DOHH2 (cell line): ENCODE measurements around the gene DCTN5.
"Not testable (repeated sequence)": the region's sequence is repeated elsewhere in the genome, so short reads cannot be mapped to it uniquely, and the experiment has no call there.

Experiments
- H3F3A ChIP-seq: fragments of 200-600 bp; sonication (generic), shearing (Covaris generic); 2 replicates; pipeline ENCODE4 v1.6.0; 2016; ENCODE audit warnings: antibody characterized with exemption, mild to moderate bottlenecking; ENCODE audit not compliant: control insufficient read depth, insufficient read depth
- H3K27ac ChIP-seq: fragments of 200-600 bp; sonication (generic); 2 replicates; pipeline ENCODE4 v1.5.1; 2014; ENCODE audit warnings: low read depth, mild to moderate bottlenecking, low read length, moderate library complexity
- H3K27me3 ChIP-seq: fragments of 200-600 bp; sonication (generic); 2 replicates; pipeline ENCODE4 v1.6.1; 2014; ENCODE audit warnings: mild to moderate bottlenecking, low read length, mixed read lengths; ENCODE audit not compliant: control insufficient read depth
- H3K36me3 ChIP-seq: fragments of 200-600 bp; sonication (generic); 2 replicates; pipeline ENCODE4 v1.6.1; 2014; ENCODE audit warnings: mild to moderate bottlenecking, low read length, moderate library complexity, mixed read lengths; ENCODE audit not compliant: control insufficient read depth
- H3K4me1 ChIP-seq: fragments of 200-600 bp; sonication (generic); 2 replicates; pipeline ENCODE4 v1.6.1; 2014; ENCODE audit warnings: mild to moderate bottlenecking, low read length, mixed read lengths; ENCODE audit not compliant: control insufficient read depth
- H3K4me2 ChIP-seq: fragments of 200-600 bp; sonication (generic); 2 replicates; pipeline ENCODE4 v1.6.0; 2014; ENCODE audit warnings: mild to moderate bottlenecking, low read length, moderate library complexity
- H3K4me3 ChIP-seq: fragments of 200-600 bp; sonication (generic); 2 replicates; pipeline ENCODE4 v1.5.1; 2014; ENCODE audit warnings: mild to moderate bottlenecking, low read length, mixed read lengths
- H3K79me2 ChIP-seq: fragments of 200-600 bp; sonication (generic); 2 replicates; pipeline ENCODE4 v1.6.1; 2014; ENCODE audit warnings: mild to moderate bottlenecking, low read length, mixed read lengths; ENCODE audit not compliant: control insufficient read depth
- H3K9me2 ChIP-seq: fragments of 200-600 bp; sonication (generic); replicated peaks from 2 replicates; pipeline ENCODE4 v1.6.1; 2014; ENCODE audit warnings: mild to moderate bottlenecking, low read length, mixed read lengths; ENCODE audit not compliant: control insufficient read depth
- H3K9me3 ChIP-seq: fragments of 200-600 bp; sonication (generic); 2 replicates; pipeline ENCODE4 v1.6.1; 2014; ENCODE audit warnings: antibody characterized with exemption, low read length, mixed read lengths; ENCODE audit not compliant: control insufficient read depth, insufficient read depth
- H4K20me1 ChIP-seq: fragments of 200-600 bp; sonication (generic); 2 replicates; pipeline ENCODE4 v1.6.0; 2014; ENCODE audit warnings: low read depth, mild to moderate bottlenecking, antibody characterized with exemption, low read length, moderate library complexity; ENCODE audit not compliant: control insufficient read depth, insufficient read depth
- EZH2phosphoT487 ChIP-seq: fragments of 200-600 bp; sonication (generic); IDR thresholded peaks from 2 replicates; pipeline ENCODE4 v1.6.1; 2017; ENCODE audit warnings: borderline replicate concordance, mild to moderate bottlenecking, antibody characterized with exemption, low read length, moderate library complexity, mixed read lengths
- TF ChIP-seq, protein P1 (sequence below): fragments of 200-600 bp; sonication (generic); IDR thresholded peaks from one replicate; pipeline ENCODE4 v1.5.1; 2014; ENCODE audit warnings: antibody characterized with exemption, mild to moderate bottlenecking, low read depth, low read length; ENCODE audit not compliant: poor library complexity, severe bottlenecking

DCTN5 gene

GRCh38 chr16:23711785-23712184, 70.5 kb downstream of the DCTN5 start:
- no peaks in the 10 kb centered on the region for H3K4me1 ChIP-seq
- no peaks in the 10 kb centered on the region for H4K20me1 ChIP-seq
- no peaks in the 10 kb centered on the region for H3F3A ChIP-seq
- H3K4me3 ChIP-seq: no peak overlapping the region
- H3K9me2 ChIP-seq: no peaks in the 10 kb centered on the region
- no peaks in the 10 kb centered on the region for H3K9me3 ChIP-seq
- H3K36me3 ChIP-seq: no peaks in the 10 kb centered on the region
- no peak overlapping the region for H3K27ac ChIP-seq
- no peaks in the 10 kb centered on the region for H3K79me2 ChIP-seq
- no peak overlapping the region for H3K4me2 ChIP-seq
- no peak for TF ChIP-seq EZH2phosphoT487
- TF ChIP-seq, protein P1, sequence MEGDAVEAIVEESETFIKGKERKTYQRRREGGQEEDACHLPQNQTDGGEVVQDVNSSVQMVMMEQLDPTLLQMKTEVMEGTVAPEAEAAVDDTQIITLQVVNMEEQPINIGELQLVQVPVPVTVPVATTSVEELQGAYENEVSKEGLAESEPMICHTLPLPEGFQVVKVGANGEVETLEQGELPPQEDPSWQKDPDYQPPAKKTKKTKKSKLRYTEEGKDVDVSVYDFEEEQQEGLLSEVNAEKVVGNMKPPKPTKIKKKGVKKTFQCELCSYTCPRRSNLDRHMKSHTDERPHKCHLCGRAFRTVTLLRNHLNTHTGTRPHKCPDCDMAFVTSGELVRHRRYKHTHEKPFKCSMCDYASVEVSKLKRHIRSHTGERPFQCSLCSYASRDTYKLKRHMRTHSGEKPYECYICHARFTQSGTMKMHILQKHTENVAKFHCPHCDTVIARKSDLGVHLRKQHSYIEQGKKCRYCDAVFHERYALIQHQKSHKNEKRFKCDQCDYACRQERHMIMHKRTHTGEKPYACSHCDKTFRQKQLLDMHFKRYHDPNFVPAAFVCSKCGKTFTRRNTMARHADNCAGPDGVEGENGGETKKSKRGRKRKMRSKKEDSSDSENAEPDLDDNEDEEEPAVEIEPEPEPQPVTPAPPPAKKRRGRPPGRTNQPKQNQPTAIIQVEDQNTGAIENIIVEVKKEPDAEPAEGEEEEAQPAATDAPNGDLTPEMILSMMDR: no peak
- H3K27me3 ChIP-seq: peaks cover 2% of the 10 kb centered on the region

GRCh38 chr16:23712976-23713375, 71.7 kb downstream of the DCTN5 start, which contains the start of gene ERN2:
Gene ERN2, minus strand, starts transcription at chr16:23713222. Its CDS starts 35 bp downstream, at chr16:23713187.
- no peaks in the 10 kb centered on the region for H3K36me3 ChIP-seq
- H4K20me1 ChIP-seq: no peaks in the 10 kb centered on the region
- TF ChIP-seq, protein P1: no peak
- no peak for TF ChIP-seq EZH2phosphoT487
- H3K9me3 ChIP-seq: no peaks in the 10 kb centered on the region
- H3K4me1 ChIP-seq: no peaks in the 10 kb centered on the region
- H3K79me2 ChIP-seq: no peaks in the 10 kb centered on the region
- no peak within 1 kb of the TSS for H3K27ac ChIP-seq
- H3K4me3 ChIP-seq: no peak within 1 kb of the TSS
- no peaks in the 10 kb centered on the region for H3K9me2 ChIP-seq
- H3K27me3 ChIP-seq: peaks cover 8% of the 10 kb centered on the region
- H3F3A ChIP-seq: no peaks in the 10 kb centered on the region
- no peak within 1 kb of the TSS for H3K4me2 ChIP-seq

GRCh38 chr16:23716484-23716883, 75.2 kb downstream of the DCTN5 start:
- H4K20me1 ChIP-seq: no peaks in the 10 kb centered on the region
- H3K4me2 ChIP-seq: no peak overlapping the region
- no peaks in the 10 kb centered on the region for H3K4me1 ChIP-seq
- no peaks in the 10 kb centered on the region for H3F3A ChIP-seq
- no peaks in the 10 kb centered on the region for H3K9me2 ChIP-seq
- no peaks in the 10 kb centered on the region for H3K9me3 ChIP-seq
- no peaks in the 10 kb centered on the region for H3K36me3 ChIP-seq
- no peak overlapping the region for H3K27ac ChIP-seq
- H3K79me2 ChIP-seq: no peaks in the 10 kb centered on the region
- no peak overlapping the region for H3K4me3 ChIP-seq
- H3K27me3 ChIP-seq: peaks cover 8% of the 10 kb centered on the region
- TF ChIP-seq EZH2phosphoT487: no peak
- TF ChIP-seq, protein P1: no peak

DNA sequence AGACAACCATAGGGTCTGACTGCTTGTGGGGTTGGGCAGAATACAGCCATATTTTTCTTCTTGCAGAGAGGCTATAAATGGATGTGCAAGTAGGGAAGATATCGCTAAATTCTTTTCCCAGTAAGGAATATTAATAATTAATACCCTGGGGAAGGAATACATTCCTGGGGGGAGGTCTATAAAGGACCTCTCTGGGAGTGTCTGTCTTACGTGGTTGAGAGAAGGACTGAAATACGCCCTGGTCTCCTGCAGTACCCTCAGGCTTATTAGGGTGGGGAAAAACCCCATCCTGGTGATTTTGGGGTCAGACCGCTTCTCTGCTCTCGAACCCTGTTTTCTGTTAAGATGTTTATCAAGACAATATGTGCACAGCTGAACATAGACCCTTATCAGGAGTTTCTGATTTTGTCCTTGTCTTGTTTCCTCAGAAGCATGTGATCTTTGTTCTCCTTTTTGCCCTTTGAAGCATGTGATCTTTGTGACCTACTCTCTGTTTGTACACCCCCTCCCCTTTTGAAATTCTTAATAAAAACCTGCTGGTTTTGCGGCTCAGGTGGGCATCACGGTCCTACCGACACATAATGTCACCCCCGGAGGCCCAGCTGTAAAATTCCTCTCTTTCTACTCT, 81.5 kb downstream of the DCTN5 start:
- not testable (repeated sequence) for H4K20me1 ChIP-seq, H3K4me3 ChIP-seq, H3K36me3 ChIP-seq, H3K9me3 ChIP-seq, H3K9me2 ChIP-seq, H3K4me1 ChIP-seq, H3K4me2 ChIP-seq, H3K27ac ChIP-seq, H3F3A ChIP-seq, H3K27me3 ChIP-seq, H3K79me2 ChIP-seq
